Sigmoid colon (tissue), 7 donors: ENCODE results near the gene HEATR5A. TPM values are rescaled to one million over a fixed set of nuclear protein-coding genes. Genes with fewer than 3 reads are reported as not detected.

Experiments
- DNase-seq: peaks from one replicate; pipeline ENCODE4 v3.0.0-alpha.2; 2019
- H3K27ac ChIP-seq, 4 donors: fragments of 200-600 bp; sonication (generic); one replicate each; pipeline ENCODE4 v1.5.1; 2016 to 2019; ENCODE audit warnings: mild to moderate bottlenecking in 1 of 4
- H3K27me3 ChIP-seq, 3 donors: fragments of 200-600 bp; sonication (generic); one replicate each; pipeline ENCODE4 v1.5.1; 2019; ENCODE audit warnings: mild to moderate bottlenecking in 1 of 3
- H3K36me3 ChIP-seq, 4 donors: fragments of 200-600 bp; sonication (generic); one replicate each; pipeline ENCODE4 v1.5.1; 2016 to 2019
- H3K4me1 ChIP-seq, 4 donors: fragments of 200-600 bp; sonication (generic); one replicate each; pipeline ENCODE4 v1.5.1; 2017 to 2019
- H3K4me3 ChIP-seq, 4 donors: fragments of 200-600 bp; sonication (generic); one replicate each; pipeline ENCODE4 v1.5.1; 2017 to 2019; ENCODE audit warnings: mild to moderate bottlenecking in 2 of 4, moderate library complexity in 1 of 4
- H3K9me3 ChIP-seq, 4 donors: fragments of 200-600 bp in 3 of 4; sonication (generic) in 3 of 4; one replicate each; pipeline versions ENCODE4 v1.5.1 to v1.6.1; 2013 to 2019
- EP300 ChIP-seq, 4 donors: sonication (generic); formaldehyde crosslinking; IDR thresholded peaks; one replicate each; pipeline ENCODE4 v1.6.1; 2017; ENCODE audit warnings: antibody characterized with exemption in 4 of 4
- POLR2A ChIP-seq, 2 donors: fragments of 450-650 bp; IDR thresholded peaks; one replicate each; pipeline ENCODE4 v1.6.1; 2016; ENCODE audit warnings: antibody characterized with exemption in 2 of 2, mild to moderate bottlenecking in 2 of 2, moderate library complexity in 2 of 2
- POLR2AphosphoS5 ChIP-seq, 4 donors: sonication (generic); formaldehyde crosslinking; IDR thresholded peaks; one replicate each; pipeline ENCODE4 v1.6.1; 2017; ENCODE audit warnings: antibody characterized with exemption in 4 of 4
- WGBS, 2 donors: extraction: QIAGEN DNeasy Blood & Tissue Kit; methylation state at CpG; one replicate each; pipeline ENCODE4 v1.1.7; 2013; 5-methylcytosine and 5-hydroxymethylcytosine counted together
- intact Hi-C: fragments of 100-400 bp; cut with DNase I; formaldehyde crosslinking; loops from one replicate; pipeline ENCODE4 v1.15.1; 2023
- polyA plus RNA-seq, 3 donors: library from polyadenylated mRNA; stranded (reverse); fragments of 200-250 nt; gene quantifications; one replicate each; pipeline ENCODE4 v1.2.3, GENCODE V29; 2013
- total RNA-seq, 4 donors: library from RNA; depleted of rRNA; stranded (reverse); fragments of >200 nt; gene quantifications; one replicate each; pipeline ENCODE4 v1.1.0, GENCODE V29; 2016
- TF ChIP-seq, protein P1 (sequence below), 4 experiments: fragments of 450-650 bp in 3 of 4; fragments of 200-600 bp in 1 of 4; IDR thresholded peaks; one replicate each; pipeline ENCODE4 v1.5.1; 2016 to 2019; ENCODE audit warnings: antibody characterized with exemption in 4 of 4, mild to moderate bottlenecking in 3 of 4, moderate library complexity in 2 of 4
- donor health status: healthy with polysubstance abuse.
- donor health status: Bipolar disorder and iron deficiency.
- donor health status: healthy.

The HEATR5A gene
- total and polyA plus RNA-seq, 7 donors, result 9.3 to 41.9 (median 28.7) TPM

GRCh38 chr14:31297701-31298344 is 122.5 kb downstream of the HEATR5A start:
- Histone ChIP-seq H3K9me3 (no peaks in the 10 kb centered on the region), H3K4me1 (no peaks in the 10 kb centered on the region), H3K4me3 (no peak overlapping the region), H3K27me3 (no peaks in the 10 kb centered on the region), H3K27ac (no peak overlapping the region), H3K36me3 (peaks cover 0 to 52% (median 10%) of the 10 kb centered on the region in 4 donors)
- intact Hi-C loops, result loop anchor here (10.0 kb wide), 1 partner anchor 93 kb away; the partner anchor contains the start of gene HECTD1
- TF ChIP-seq POLR2AphosphoS5 (IDR thresholded peaks at IDR 0.05) (no peak), EP300 (IDR thresholded peaks at IDR 0.05) (no peak), POLR2A (IDR thresholded peaks at IDR 0.05) (no peak)
- TF ChIP-seq, protein P1, sequence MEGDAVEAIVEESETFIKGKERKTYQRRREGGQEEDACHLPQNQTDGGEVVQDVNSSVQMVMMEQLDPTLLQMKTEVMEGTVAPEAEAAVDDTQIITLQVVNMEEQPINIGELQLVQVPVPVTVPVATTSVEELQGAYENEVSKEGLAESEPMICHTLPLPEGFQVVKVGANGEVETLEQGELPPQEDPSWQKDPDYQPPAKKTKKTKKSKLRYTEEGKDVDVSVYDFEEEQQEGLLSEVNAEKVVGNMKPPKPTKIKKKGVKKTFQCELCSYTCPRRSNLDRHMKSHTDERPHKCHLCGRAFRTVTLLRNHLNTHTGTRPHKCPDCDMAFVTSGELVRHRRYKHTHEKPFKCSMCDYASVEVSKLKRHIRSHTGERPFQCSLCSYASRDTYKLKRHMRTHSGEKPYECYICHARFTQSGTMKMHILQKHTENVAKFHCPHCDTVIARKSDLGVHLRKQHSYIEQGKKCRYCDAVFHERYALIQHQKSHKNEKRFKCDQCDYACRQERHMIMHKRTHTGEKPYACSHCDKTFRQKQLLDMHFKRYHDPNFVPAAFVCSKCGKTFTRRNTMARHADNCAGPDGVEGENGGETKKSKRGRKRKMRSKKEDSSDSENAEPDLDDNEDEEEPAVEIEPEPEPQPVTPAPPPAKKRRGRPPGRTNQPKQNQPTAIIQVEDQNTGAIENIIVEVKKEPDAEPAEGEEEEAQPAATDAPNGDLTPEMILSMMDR (IDR thresholded peaks at IDR 0.05), result no peak
- no peak for DNase-seq

DNA sequence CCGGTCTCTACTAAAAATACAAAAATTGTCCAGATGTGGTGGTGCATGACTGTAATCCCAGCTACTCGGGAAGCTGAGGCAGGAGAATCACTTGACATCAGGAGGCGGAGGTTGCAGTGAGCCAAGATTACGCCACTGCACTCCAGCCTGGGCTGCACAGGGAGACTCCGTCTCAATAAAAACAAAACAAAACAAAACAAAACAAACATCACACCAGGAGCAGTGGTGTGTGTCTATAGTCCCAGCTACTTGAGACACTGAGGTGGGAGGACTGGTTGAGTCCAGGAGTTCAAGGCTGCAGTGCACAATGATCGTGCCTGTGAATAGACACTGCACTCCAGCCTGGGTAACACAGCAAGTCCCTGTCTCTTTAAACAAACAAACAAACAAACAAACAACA is 123.2 kb downstream of the HEATR5A start:
- 91 to 92% methylated on average over 6 of the region's 6 CpGs for WGBS, 2 donors
- H3K27ac ChIP-seq, result no peak overlapping the region
- intact Hi-C loops, result loop anchor here (10.0 kb wide), 1 partner anchor 92 kb away; the partner anchor contains the start of gene HECTD1
- H3K27me3 ChIP-seq, result no peaks in the 10 kb centered on the region
- no peaks in the 10 kb centered on the region for H3K4me1 ChIP-seq
- H3K9me3 ChIP-seq, result no peaks in the 10 kb centered on the region
- TF ChIP-seq POLR2A (IDR thresholded peaks at IDR 0.05), result no peak
- no peak for TF ChIP-seq POLR2AphosphoS5 (IDR thresholded peaks at IDR 0.05)
- no peak for TF ChIP-seq EP300 (IDR thresholded peaks at IDR 0.05)
- TF ChIP-seq, protein P1 (IDR thresholded peaks at IDR 0.05), result no peak
- H3K4me3 ChIP-seq, result no peak overlapping the region
- no peak for DNase-seq
- peaks cover 0 to 48% (median 9%) of the 10 kb centered on the region in 4 donors for H3K36me3 ChIP-seq

GRCh38 chr14:31294746-31295405 is 125.5 kb downstream of the HEATR5A start:
- no peaks in the 10 kb centered on the region for H3K4me1 ChIP-seq
- no peaks in the 10 kb centered on the region for H3K9me3 ChIP-seq
- H3K27me3 ChIP-seq, result no peaks in the 10 kb centered on the region
- no peak overlapping the region for H3K27ac ChIP-seq
- WGBS, 2 donors, result 74 to 78% methylated on average over 7 of the region's 7 CpGs
- peaks cover 0 to 27% (median 2%) of the 10 kb centered on the region in 4 donors for H3K36me3 ChIP-seq
- intact Hi-C loops, result loop anchor here (10.0 kb wide), 1 partner anchor 90 kb away; the partner anchor contains the start of gene HECTD1
- H3K4me3 ChIP-seq, result no peak overlapping the region
- no peak for TF ChIP-seq EP300 (IDR thresholded peaks at IDR 0.05)
- TF ChIP-seq, protein P1 (IDR thresholded peaks at IDR 0.05), result no peak
- no peak for TF ChIP-seq POLR2A (IDR thresholded peaks at IDR 0.05)
- no peak for TF ChIP-seq POLR2AphosphoS5 (IDR thresholded peaks at IDR 0.05)
- no peak for DNase-seq

- Histone ChIP-seq H3K27ac (no peak overlapping the region), H3K27me3 (no peaks in the 10 kb centered on the region), H3K36me3 (peaks cover 0 to 24% (median 2%) of the 10 kb centered on the region in 4 donors), H3K9me3 (no peaks in the 10 kb centered on the region), H3K4me3 (no peak overlapping the region), H3K4me1 (no peaks in the 10 kb centered on the region)
- WGBS, 2 donors, result 85 to 89% methylated on average over 3 of the region's 3 CpGs
- TF ChIP-seq EP300 (IDR thresholded peaks at IDR 0.05) (no peak), POLR2AphosphoS5 (IDR thresholded peaks at IDR 0.05) (no peak), POLR2A (IDR thresholded peaks at IDR 0.05) (no peak)
- TF ChIP-seq, protein P1 (IDR thresholded peaks at IDR 0.05), result no peak
- DNase-seq, result no peak
- intact Hi-C loops, result loop anchor here (10.0 kb wide), 1 partner anchor 88 kb away; the partner anchor contains the start of gene HECTD1
Observed at GRCh38 chr14:31292937-31293616, 127.3 kb downstream of the HEATR5A start.
